GM19023 (cell line): ENCODE data around the gene HEPHL1.

ENCODE experiments used
- ATAC-seq: cut with Tn5 transposase; IDR thresholded peaks from one replicate; pipeline ENCODE4 v1.9.1; 2021; ENCODE audit warnings: mild to moderate bottlenecking, moderate library complexity; ENCODE audit not compliant: unreplicated experiment

HEPHL1 gene

GRCh38 chr11:94128746-94129511 is 107.8 kb downstream of the HEPHL1 start, which contains the start of gene PANX1:
TSS of gene PANX1 (plus strand) at chr11:94128841. CDS start at chr11:94129313, 472 bp downstream.
- peak; percentile 82 for ATAC-seq

GRCh38 chr11:94129512-94130297 is 108.6 kb downstream of the HEPHL1 start:
- no peak for ATAC-seq

GRCh38 chr11:94130298-94131046 is 109.3 kb downstream of the HEPHL1 start:
- no peak for ATAC-seq

GRCh38 chr11:94131047-94131717 is 110.0 kb downstream of the HEPHL1 start:
- ATAC-seq: no peak

GRCh38 chr11:94131718-94132115 is 110.6 kb downstream of the HEPHL1 start:
- no peak for ATAC-seq

GRCh38 chr11:94132152-94132558 is 111.0 kb downstream of the HEPHL1 start:
- no peak for ATAC-seq

- no peak for ATAC-seq
Observed at GRCh38 chr11:94132823-94133408, 111.8 kb downstream of the HEPHL1 start.

- no peak for ATAC-seq
Observed at GRCh38 chr11:94133752-94134151, 112.6 kb downstream of the HEPHL1 start.

- peak; percentile 61 for ATAC-seq
Observed at GRCh38 chr11:94134651-94135512, 113.7 kb downstream of the HEPHL1 start.

- ATAC-seq: no peak
Observed at GRCh38 chr11:94139416-94139815, 118.3 kb downstream of the HEPHL1 start.

- ATAC-seq: no peak
Observed at GRCh38 chr11:94140154-94140655, 119.1 kb downstream of the HEPHL1 start.

- ATAC-seq: no peak
Observed at GRCh38 chr11:94141511-94142307, 120.6 kb downstream of the HEPHL1 start.

- no peak for ATAC-seq
Observed at GRCh38 chr11:94142308-94143281, 121.4 kb downstream of the HEPHL1 start.

GRCh38 chr11:94144216-94144615 is 123.1 kb downstream of the HEPHL1 start:
- no peak for ATAC-seq

- ATAC-seq: no peak
Observed at GRCh38 chr11:94144664-94145063, 123.5 kb downstream of the HEPHL1 start.

GRCh38 chr11:94145431-94145830 is 124.3 kb downstream of the HEPHL1 start:
- ATAC-seq: no peak

GRCh38 chr11:94145916-94146315 is 124.8 kb downstream of the HEPHL1 start:
- no peak for ATAC-seq
